Endothelial cell of umbilical vein (primary cell): Measurements from ENCODE around the gene NPAS1. TPM values are rescaled to one million over a fixed set of nuclear protein-coding genes. Genes with fewer than 3 reads are reported as not detected.

Source experiments
- BruUV-seq: library from RNA; stranded (reverse); fragments of 400-500 nt; replicated peaks from 2 replicates; lab custom pipeline; 2021; lab: Mats Ljungman, UMichigan
- CTCF ChIA-PET: fragments of 300-600, 350-600 bp; sonication (Branson Sonifier 250); formaldehyde crosslinking; loops from one replicate; lab custom pipeline; 2021; ENCODE audit warnings: antibody characterized with exemption, inconsistent platforms; lab: Charles Lee
- POLR2A ChIA-PET: fragments of 300-600, 350-600 bp; sonication (Branson Sonifier 250); formaldehyde crosslinking; loops from one replicate; lab custom pipeline; 2021; ENCODE audit warnings: antibody characterized with exemption, inconsistent platforms; lab: Charles Lee
- DNase-seq: peaks from one replicate; pipeline ENCODE4 v3.0.0-alpha.2; 2011; ENCODE audit warnings: low read depth, low spot score
- FAIRE-seq: peaks from 2 replicates; lab custom pipeline; 2011; peaks lifted over from hg19 to GRCh38; lab: Jason Lieb, UNC
- H2AFZ ChIP-seq: 2 replicates; pipeline ENCODE4 v1.6.0; 2012; ENCODE audit warnings: low read depth, low read length, control low read depth, inconsistent platforms
- H3K27ac ChIP-seq: 2 replicates; pipeline ENCODE4 v1.5.1; 2011; ENCODE audit warnings: low read depth, mild to moderate bottlenecking, control low read depth, low read length, moderate library complexity; ENCODE audit not compliant: insufficient read depth
- H3K27me3 ChIP-seq, 2 experiments: 2 replicates each; pipeline versions ENCODE4 v1.6.0 to v1.6.1; 2011; ENCODE audit warnings: low read length in 2 of 2, mixed read lengths in 1 of 2; ENCODE audit not compliant: control insufficient read depth in 2 of 2, insufficient read depth in 2 of 2
- H3K36me3 ChIP-seq, 2 experiments: 2 replicates in 1 of 2; 3 replicates in 1 of 2; pipeline ENCODE4 v1.5.1; 2011; ENCODE audit warnings: low read length in 2 of 2, mild to moderate bottlenecking in 1 of 2, moderate library complexity in 1 of 2; ENCODE audit not compliant: control insufficient read depth in 2 of 2, insufficient read depth in 2 of 2; ENCODE audit errors: extremely low read depth in 1 of 2
- H3K4me1 ChIP-seq: 3 replicates; pipeline ENCODE4 v1.5.1; 2011; ENCODE audit warnings: mild to moderate bottlenecking, low read length; ENCODE audit not compliant: control insufficient read depth, insufficient read depth; ENCODE audit errors: extremely low read depth
- H3K4me2 ChIP-seq: 2 replicates; pipeline ENCODE4 v1.6.1; 2011; ENCODE audit warnings: low read length, control low read depth, mixed read lengths; ENCODE audit not compliant: insufficient read depth
- H3K4me3 ChIP-seq, 3 experiments: fragments of 200-600 bp in 1 of 3; sonication (generic), shearing (Covaris generic) in 1 of 3; replicated peaks in 1 of 3; 2 replicates each; pipeline ENCODE4 v1.5.1; 2011 to 2016; ENCODE audit warnings: control low read depth in 3 of 3, low read length in 3 of 3, mild to moderate bottlenecking in 2 of 3, inconsistent platforms in 1 of 3, low read depth in 1 of 3, moderate library complexity in 1 of 3; ENCODE audit not compliant: insufficient read depth in 1 of 3
- H3K79me2 ChIP-seq: 2 replicates; pipeline ENCODE4 v1.6.0; 2012; ENCODE audit warnings: low read length, inconsistent platforms; ENCODE audit not compliant: control insufficient read depth, insufficient read depth
- H3K9ac ChIP-seq: replicated peaks from 2 replicates; pipeline ENCODE3; 2011; ENCODE audit warnings: low read length, control low read depth; ENCODE audit not compliant: insufficient read depth; ENCODE audit errors: extremely low read depth
- H3K9me1 ChIP-seq: replicated peaks from 3 replicates; pipeline ENCODE4 v1.6.0; 2011; ENCODE audit warnings: mild to moderate bottlenecking, low read length; ENCODE audit not compliant: control insufficient read depth, insufficient read depth; ENCODE audit errors: extremely low read depth
- H3K9me3 ChIP-seq: replicated peaks from 2 replicates; pipeline ENCODE4 v1.5.1; 2012; ENCODE audit warnings: low read length, inconsistent platforms; ENCODE audit not compliant: control insufficient read depth, insufficient read depth
- H4K20me1 ChIP-seq: replicated peaks from 2 replicates; pipeline ENCODE3; 2011; ENCODE audit warnings: mild to moderate bottlenecking, low read length; ENCODE audit not compliant: control insufficient read depth, insufficient read depth; ENCODE audit errors: extremely low read depth
- CTCF ChIP-seq, 2 donors: IDR thresholded peaks; 1 replicate in 1 of 2; 2 replicates in 1 of 2; pipeline ENCODE4 v1.5.1; 2011; ENCODE audit warnings: low read length in 2 of 2, mild to moderate bottlenecking in 2 of 2, moderate library complexity in 2 of 2, control low read depth in 1 of 2, inconsistent platforms in 1 of 2, low read depth in 1 of 2; ENCODE audit not compliant: insufficient read depth in 1 of 2; ENCODE audit errors: extremely low read depth in 1 of 2
- EZH2 ChIP-seq: IDR thresholded peaks from 2 replicates; pipeline ENCODE4 v1.6.1; 2012; ENCODE audit warnings: borderline replicate concordance, low read depth, mild to moderate bottlenecking, moderate library complexity, low read length, inconsistent platforms; ENCODE audit not compliant: severe bottlenecking
- FOS ChIP-seq: IDR thresholded peaks from 2 replicates; pipeline ENCODE4 v1.6.1; 2011; ENCODE audit warnings: mild to moderate bottlenecking, low read length, moderate library complexity, borderline replicate concordance; ENCODE audit not compliant: insufficient read depth
- GATA2 ChIP-seq: IDR thresholded peaks from 2 replicates; pipeline ENCODE4 v1.7.0; 2011; ENCODE audit warnings: low read depth, mild to moderate bottlenecking, moderate library complexity, mixed read lengths, low read length; ENCODE audit not compliant: insufficient read length, insufficient read depth
- JUN ChIP-seq: IDR thresholded peaks from 2 replicates; pipeline ENCODE4 v1.6.1; 2011; ENCODE audit warnings: borderline replicate concordance, low read depth; ENCODE audit not compliant: insufficient read length, insufficient read depth
- MAX ChIP-seq: IDR thresholded peaks from 2 replicates; pipeline ENCODE4 v1.6.1; 2011; ENCODE audit not compliant: insufficient read depth, insufficient read length
- MYC ChIP-seq: IDR thresholded peaks from one replicate; pipeline ENCODE4 v1.6.1; 2011; ENCODE audit warnings: mild to moderate bottlenecking, low read depth, low read length
- POLR2A ChIP-seq: IDR thresholded peaks from 2 replicates; pipeline ENCODE4 v1.6.1; 2012; ENCODE audit warnings: low read depth, mild to moderate bottlenecking, control low read depth, low read length
- POLR2AphosphoS5 ChIP-seq: IDR thresholded peaks from 2 replicates; pipeline ENCODE4 v1.6.1; 2012; ENCODE audit warnings: low read depth, mild to moderate bottlenecking, control low read depth, low read length, moderate library complexity; ENCODE audit not compliant: insufficient read depth
- dilution Hi-C: fragments of 300-500 bp; cut with MboI; formaldehyde crosslinking; loops from one replicate; pipeline ENCODE4 v1.15.0; 2019; ENCODE audit warnings: low sequenced_read_pairs; ENCODE audit not compliant: extremely low pct_ligation_motif_present
- intact Hi-C: fragments of 100-400 bp; cut with micrococcal nuclease; formaldehyde crosslinking; loops from one replicate; pipeline ENCODE4 v1.10.0; 2022
- polyA plus RNA-seq, 4 experiments: library from polyadenylated mRNA; depleted of rRNA in 3 of 4; stranded (reverse) in 3 of 4; unstranded in 1 of 4; fragments of >200 nt; gene quantifications; 2 replicates each; pipeline versions ENCODE4 v1.2.1 to v1.2.3, GENCODE V29; 2011 to 2012; ENCODE audit warnings: missing spikeins in 1 of 4
- total RNA-seq: library from RNA; stranded (reverse); gene quantifications from 2 replicates; pipeline ENCODE4 v1.2.3, GENCODE V29; 2021

NPAS1 gene
- total and polyA plus RNA-seq, 2 donors (not counting 3 experiments of a cell fraction or from before 2014, with no cell fraction given), result 0.18 to 0.62 TPM

- Histone ChIP-seq H3K4me2 (no peak overlapping the region), H3K9me3 (no peaks in the 10 kb centered on the region), H2AFZ (no peak overlapping the region), H4K20me1 (no peaks in the 10 kb centered on the region), H3K9me1 (no peaks in the 10 kb centered on the region), H3K4me1 (peaks cover 10% of the 10 kb centered on the region), H3K79me2 (peaks cover 3% of the 10 kb centered on the region), H3K4me3 (no peak overlapping the region), H3K9ac (no peak overlapping the region), H3K36me3 (peaks cover 0 to 4% of the 10 kb centered on the region in 2 experiments), H3K27ac (no peak overlapping the region), H3K27me3 (no peaks in the 10 kb centered on the region)
- intact Hi-C loops (no loop called here), dilution Hi-C loops (no loop called here)
- FAIRE-seq (no peak), DNase-seq (no peak)
- TF ChIP-seq MYC (no peak), JUN (no peak), CTCF (IDR thresholded peaks at IDR 0.05; ENCODE audit: extremely low read depth in 1 of 2, insufficient read depth in 1 of 2, low read depth in 1 of 2, low read length in 2 of 2) (no peak)
- POLR2A ChIA-PET, result interaction anchor here (0.5 kb wide), 1 partner anchor 70 kb away, joined by 3 read pairs; no protein-coding TSS in a partner anchor
- CTCF ChIA-PET, result interaction anchor here (1.9 kb wide), 1 partner anchor 11 kb away, joined by 4 read pairs; no protein-coding TSS in a partner anchor
- BruUV-seq, result no TSS peak
Observed at GRCh38 chr19:46983097-46983496, 36.5 kb upstream of the NPAS1 start.

- peak; percentile 90 for FAIRE-seq
- ChIA-PET CTCF (interaction anchor here (0.6 to 2.7 kb wide), 3 partner anchors 12 to 159 kb away, joined by 3 to 8 read pairs (median 4); no protein-coding TSS in a partner anchor), POLR2A (no interaction called here)
- Histone ChIP-seq H3K9me1 (no peaks in the 10 kb centered on the region), H3K79me2 (no peaks in the 10 kb centered on the region), H2AFZ (no peak overlapping the region), H3K4me2 (no peak overlapping the region), H3K4me3 (no peak overlapping the region), H3K9ac (no peak overlapping the region), H3K36me3 (peaks cover 0 to 9% of the 10 kb centered on the region in 2 experiments), H3K27ac (no peak overlapping the region), H3K27me3 (no peaks in the 10 kb centered on the region), H3K9me3 (no peaks in the 10 kb centered on the region), H4K20me1 (no peaks in the 10 kb centered on the region), H3K4me1 (peaks cover 10% of the 10 kb centered on the region)
- intact Hi-C loops (no loop called here), dilution Hi-C loops (no loop called here)
- no TSS peak for BruUV-seq
- TF ChIP-seq GATA2 (no peak), MYC (peak; percentile 53), MAX (peak; percentile 62), JUN (no peak), EZH2 (no peak), POLR2AphosphoS5 (peak; percentile 41), FOS (no peak), CTCF (IDR thresholded peaks at IDR 0.05; ENCODE audit: extremely low read depth in 1 of 2, insufficient read depth in 1 of 2, low read depth in 1 of 2, low read length in 2 of 2) (no peak), POLR2A (no peak)
- DNase-seq, result peak; percentile 40
Observed at GRCh38 chr19:46984077-46985010, 35.3 kb upstream of the NPAS1 start.
